ENCODE data around the gene SPATA9. TPM values are rescaled to one million over a fixed set of nuclear protein-coding genes. Genes with fewer than 3 reads are reported as not detected.

The SPATA9 gene
- polyA plus RNA-seq, 1 of the 3 experiments (the other 2 are of a cell fraction) = 0.07 TPM

DNA sequence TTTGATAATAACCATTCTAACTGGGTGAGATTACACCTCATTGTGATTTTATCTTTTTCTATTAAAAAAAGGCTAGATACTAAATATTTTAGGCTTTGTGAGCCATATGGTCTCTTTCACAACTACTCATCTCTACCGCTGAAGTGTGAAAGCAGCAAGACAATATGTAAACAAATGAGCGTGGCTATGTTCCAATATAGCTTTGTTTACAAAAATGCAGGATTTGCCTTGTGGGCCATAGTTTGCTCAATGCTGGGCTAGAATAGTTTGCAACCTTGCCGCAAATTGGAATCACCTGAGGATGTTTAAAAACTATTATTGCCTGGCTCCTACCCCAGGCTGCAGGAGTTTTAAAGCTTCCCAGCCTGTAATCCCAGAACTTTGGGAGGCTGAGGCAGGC lies 73.1 kb downstream of the SPATA9 start (continued):
- no peak for TF ChIP-seq SIN3A (IDR thresholded peaks at IDR 0.05; ENCODE audit: borderline replicate concordance, low read depth, low read length)
- no peak for TF ChIP-seq TEAD4 (IDR thresholded peaks at IDR 0.05; ENCODE audit: borderline replicate concordance, insufficient read depth)
- no peak for TF ChIP-seq USF1 (IDR thresholded peaks at IDR 0.05; ENCODE audit: borderline replicate concordance, low read depth)

Other genes with a start within 250 kb of the SPATA9 start
- 27.4 and 47.5 TPM in 2 replicates for gene SKIC3, start 128.0 kb downstream of the SPATA9 start, polyA plus RNA-seq (2012; rRNA removed)
- 5.6 and 6.9 TPM in 2 replicates for gene ARSK, start 127.9 kb downstream of the SPATA9 start, polyA plus RNA-seq (2012; rRNA removed)
- 0.06 and 0.07 TPM in 2 replicates for gene GPR150, start 62.9 kb downstream of the SPATA9 start, polyA plus RNA-seq (2012; rRNA removed)
- 1.8 and 3.1 TPM in 2 replicates for gene RFESD, start 36.2 kb downstream of the SPATA9 start, polyA plus RNA-seq (2012; rRNA removed)
- gene RHOBTB3, start 48.3 kb upstream of the SPATA9 start, polyA plus RNA-seq (2012; rRNA removed) = 59.3 and 73.6 TPM in 2 replicates
- 40.0 and 50.9 TPM in 2 replicates for gene GLRX, start 139.7 kb upstream of the SPATA9 start, polyA plus RNA-seq (2012; rRNA removed)